Effector CD4-positive, alpha-beta T cell (primary cell): Measurements from ENCODE around the gene BTF3.

Source experiments
- DNase-seq: peaks from one replicate; pipeline ENCODE4 v3.0.0-alpha.2; 2020

The BTF3 gene

GRCh38 chr5:73525606-73526203 is 27.5 kb downstream of the BTF3 start:
- no peak for DNase-seq

DNA sequence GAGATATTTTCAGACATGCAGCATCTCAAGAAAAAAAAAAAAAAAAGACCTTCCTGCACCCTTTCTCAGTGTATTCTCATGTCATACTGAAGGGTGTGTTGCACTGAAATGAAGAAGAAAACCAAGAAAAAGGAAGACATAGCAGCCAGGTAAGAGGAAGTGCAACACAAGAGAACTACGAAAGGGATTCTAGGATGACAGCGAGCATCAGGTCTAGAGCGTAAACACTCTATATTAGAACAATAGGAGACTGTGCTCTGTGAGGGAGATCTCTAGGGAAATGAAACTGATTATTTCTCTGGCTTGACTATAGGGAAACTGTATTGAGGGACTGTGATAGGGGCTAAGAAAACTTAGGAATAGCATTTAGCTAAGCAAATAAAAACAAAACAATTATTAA is 30.0 kb downstream of the BTF3 start:
- DNase-seq = no peak

DNA sequence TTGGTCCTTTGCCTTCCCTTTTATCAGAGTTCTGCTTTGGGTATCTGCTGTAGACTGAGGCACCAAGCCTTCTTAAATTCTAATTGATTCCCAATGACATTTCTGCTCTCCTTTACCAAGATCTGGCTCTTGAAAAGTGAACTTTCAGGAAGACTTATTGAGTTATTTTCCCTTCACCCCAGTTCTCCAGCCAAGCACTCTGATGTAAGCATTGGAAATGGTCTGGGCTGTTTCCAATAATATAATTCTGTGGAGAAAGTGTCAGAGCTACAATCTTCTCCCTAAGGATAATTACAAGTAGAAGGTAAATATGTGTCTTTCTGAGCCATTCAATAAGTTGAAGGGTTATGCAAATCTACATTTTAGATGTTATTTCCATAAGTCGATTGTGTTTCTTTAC is 30.8 kb downstream of the BTF3 start:
- no peak for DNase-seq

GRCh38 chr5:73531356-73531755 is 33.1 kb downstream of the BTF3 start:
- DNase-seq = no peak

DNA sequence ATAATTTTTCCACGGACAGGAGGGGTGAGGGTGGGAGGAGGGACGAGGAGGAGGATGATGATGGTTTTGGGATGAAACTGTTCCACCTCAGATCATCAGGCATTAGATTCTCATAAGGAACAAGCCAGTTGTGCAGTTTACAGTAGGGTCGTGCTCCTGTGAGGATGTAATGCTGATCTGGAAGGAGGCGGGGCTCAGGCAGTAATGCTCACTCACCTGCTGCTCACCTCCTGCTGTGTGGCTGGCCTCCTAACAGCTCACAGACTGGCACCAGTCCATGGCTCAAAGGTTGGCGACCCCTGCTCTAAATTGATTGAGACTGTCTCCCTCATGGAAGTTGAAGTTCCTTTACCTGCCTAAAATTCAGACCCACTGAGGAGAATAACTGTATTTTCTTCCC is 34.0 kb downstream of the BTF3 start:
- DNase-seq = no peak

DNA sequence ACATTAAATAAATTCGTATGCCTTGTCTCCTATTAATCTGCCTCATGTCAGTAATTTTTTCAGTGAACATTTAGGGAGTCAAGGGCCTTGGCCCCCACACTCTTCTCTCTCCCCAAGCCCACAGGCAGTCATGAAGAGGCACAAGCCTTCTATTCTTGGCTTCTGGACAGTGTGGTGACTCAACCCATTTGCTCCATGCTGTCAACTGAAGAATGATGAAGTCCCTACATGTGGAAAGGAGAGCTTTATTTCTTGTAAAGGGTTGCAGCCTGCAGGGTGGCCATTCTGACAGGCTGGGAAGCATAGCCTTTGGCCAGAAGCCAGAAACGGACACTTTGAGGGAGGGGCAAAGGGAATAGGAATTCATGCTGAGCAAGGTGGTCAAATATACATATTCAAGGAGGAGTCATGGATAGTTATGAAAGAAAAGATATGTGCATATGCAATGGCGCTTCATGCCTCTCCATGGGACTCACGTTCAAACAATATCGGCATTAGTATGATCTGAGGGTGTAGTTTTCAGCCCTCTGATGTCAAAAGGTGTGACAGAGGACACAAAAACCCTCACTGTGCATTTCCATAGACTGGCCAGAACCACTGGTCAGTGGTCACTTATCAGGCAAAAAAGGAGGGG is 35.9 kb downstream of the BTF3 start:
- DNase-seq = no peak

- no peak for DNase-seq
Observed at GRCh38 chr5:73534971-73535370, 36.7 kb downstream of the BTF3 start.

DNA sequence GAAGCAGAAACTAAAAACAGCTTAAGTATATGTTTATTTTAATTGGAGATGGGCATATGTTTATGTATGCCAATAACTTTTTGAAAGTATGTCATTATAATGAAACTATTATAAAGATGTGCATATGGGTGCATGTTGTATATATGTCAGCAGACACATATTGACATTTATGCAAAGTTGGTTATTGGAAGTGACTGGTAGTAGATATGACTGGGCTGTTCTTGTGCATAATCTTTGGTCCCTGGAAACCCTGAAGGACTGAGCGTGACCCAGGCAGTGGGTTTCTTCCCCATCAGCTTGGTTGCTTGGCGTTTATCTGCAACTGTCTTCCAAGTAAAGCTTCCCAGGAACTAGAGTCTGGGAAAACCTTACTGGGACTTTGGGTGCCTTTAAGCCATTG is 41.5 kb downstream of the BTF3 start:
- DNase-seq = no peak

DNA sequence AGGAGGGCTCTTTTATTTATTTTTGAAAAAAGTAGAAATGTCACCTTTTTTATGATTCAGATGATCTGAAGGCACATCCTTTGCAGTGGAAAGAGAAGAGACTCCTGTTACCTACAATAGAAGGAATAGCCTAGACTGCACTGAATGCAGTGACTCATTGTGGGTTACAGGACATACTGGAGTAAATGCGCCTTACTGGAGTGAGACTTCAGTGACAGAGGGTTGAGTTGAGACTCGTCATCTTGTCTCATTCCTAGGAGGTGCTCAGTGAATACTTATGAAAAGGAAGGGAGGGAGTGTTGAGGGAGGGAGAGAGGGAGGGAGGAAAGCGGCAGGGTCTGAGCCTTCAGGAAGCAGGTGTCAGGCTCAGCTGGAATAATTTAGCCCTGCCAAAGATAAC is 42.0 kb downstream of the BTF3 start:
- DNase-seq = no peak

DNA sequence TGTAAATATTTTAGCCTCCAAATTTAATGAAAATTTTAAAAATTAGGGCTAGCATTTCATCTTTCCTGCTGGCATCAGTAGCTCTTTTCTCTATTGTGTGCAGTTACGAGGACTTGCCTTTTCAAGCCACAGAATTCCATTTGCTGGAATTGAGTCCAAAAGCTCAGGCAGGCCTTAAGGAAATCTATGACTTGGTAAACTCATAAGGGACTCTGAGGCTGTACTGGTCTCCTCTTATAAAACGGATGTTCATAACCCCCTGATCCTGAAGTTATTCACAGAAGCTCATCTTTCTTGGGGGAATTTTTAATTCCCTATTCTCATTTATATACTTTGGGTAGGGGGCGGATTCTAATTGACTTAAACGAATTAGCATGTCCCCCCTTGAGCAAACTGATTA is 43.8 kb downstream of the BTF3 start:
- DNase-seq = no peak

- DNase-seq = no peak
Observed at GRCh38 chr5:73544429-73545402, 46.5 kb downstream of the BTF3 start.

DNA sequence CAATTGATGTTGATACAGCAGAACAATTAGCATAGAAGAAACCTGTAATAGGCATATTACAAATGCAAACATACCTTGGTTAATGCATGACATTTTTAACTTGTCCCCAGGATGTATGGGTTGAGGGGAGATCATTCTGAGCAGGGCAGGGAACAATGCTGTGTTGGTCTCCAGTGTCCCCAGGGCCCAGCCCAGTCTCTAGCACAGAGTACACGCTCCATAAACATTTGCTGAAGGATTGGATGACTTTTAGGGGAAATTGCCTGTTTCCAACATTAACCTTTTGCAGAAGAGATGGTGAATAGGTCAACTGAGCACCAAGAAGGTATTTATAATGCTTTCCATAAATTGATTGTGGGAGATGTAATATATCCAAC is 47.1 kb downstream of the BTF3 start:
- no peak for DNase-seq

GRCh38 chr5:73550016-73550415 is 51.8 kb downstream of the BTF3 start:
- DNase-seq = no peak

- DNase-seq = no peak
Observed at GRCh38 chr5:73552642-73553041, 54.4 kb downstream of the BTF3 start.
